Cardiac septum (tissue), 1 donor: Measurements from ENCODE around the gene NLRX1. TPM values are rescaled to one million over a fixed set of nuclear protein-coding genes. Genes with fewer than 3 reads are reported as not detected.

ENCODE experiments used
- total RNA-seq: library from RNA; stranded (reverse); fragmentation: NEBNext Ultra II Directional; extraction: Animal tissue kit (Norgen Biotek cat#: 25700); gene quantifications from one replicate; pipeline ENCODE4 v1.2.1, GENCODE V29; 2021
- donor health status: DM: no; HTN: no; CAD: no.

Gene NLRX1
- total RNA-seq, 1 donor from 2014 or later = 25.4 TPM

Other genes starting within 250 kb of the NLRX1 start
- gene BCL9L, start 242.8 kb upstream of the NLRX1 start, total RNA-seq = 41.4 TPM
- gene UPK2, start 212.4 kb upstream of the NLRX1 start, total RNA-seq = not detected
- not detected for gene FOXR1, start 197.0 kb upstream of the NLRX1 start, total RNA-seq
- 15.0 TPM for gene CENATAC, start 170.6 kb upstream of the NLRX1 start, total RNA-seq
- 572 TPM for gene RPS25, start 150.4 kb upstream of the NLRX1 start, total RNA-seq
- gene TRAPPC4, start 150.0 kb upstream of the NLRX1 start, total RNA-seq = 42.4 TPM
- 3.9 TPM for gene SLC37A4, start 137.8 kb upstream of the NLRX1 start, total RNA-seq
- gene HYOU1, start 111.5 kb upstream of the NLRX1 start, total RNA-seq = 90.7 TPM
- 18.5 TPM for gene VPS11, start 100.9 kb upstream of the NLRX1 start, total RNA-seq
- 14.7 TPM for gene HMBS, start 83.8 kb upstream of the NLRX1 start, total RNA-seq
- gene DPAGT1, start 66.9 kb upstream of the NLRX1 start, total RNA-seq = 18.9 TPM
- 11.8 TPM for gene C2CD2L, start 61.4 kb upstream of the NLRX1 start, total RNA-seq
- gene HINFP, start 47.1 kb upstream of the NLRX1 start, total RNA-seq = 14.5 TPM
- 1.0 TPM for gene ABCG4, start 19.7 kb upstream of the NLRX1 start, total RNA-seq
- not detected for gene NHERF4, start 16.8 kb downstream of the NLRX1 start, total RNA-seq
- gene CBL, start 37.6 kb downstream of the NLRX1 start, total RNA-seq = 13.4 TPM
- 110 TPM for gene MCAM, start 148.4 kb downstream of the NLRX1 start, total RNA-seq
- 10.7 TPM for gene RNF26, start 165.8 kb downstream of the NLRX1 start, total RNA-seq
- 33.8 TPM for gene C1QTNF5, start 172.2 kb downstream of the NLRX1 start, total RNA-seq
- not detected for gene MFRP, start 178.0 kb downstream of the NLRX1 start, total RNA-seq
- gene USP2, start 213.0 kb downstream of the NLRX1 start, total RNA-seq = 80.0 TPM